HS-27A (cell line): Measurements from ENCODE around the gene ANKIB1.

Source experiments
- DNase-seq: peaks from one replicate; pipeline ENCODE4 v3.0.0-alpha.2; 2012; ENCODE audit warnings: low read depth, missing footprints

Gene ANKIB1

GRCh38 chr7:92266415-92267241, 20.9 kb downstream of the ANKIB1 start:
- DNase-seq: no peak

GRCh38 chr7:92268921-92269320, 23.1 kb downstream of the ANKIB1 start:
- DNase-seq: no peak

GRCh38 chr7:92275327-92275726, 29.6 kb downstream of the ANKIB1 start:
- no peak for DNase-seq

GRCh38 chr7:92276460-92276864, 30.7 kb downstream of the ANKIB1 start:
- DNase-seq: no peak

GRCh38 chr7:92279396-92280031, 33.7 kb downstream of the ANKIB1 start:
- no peak for DNase-seq

GRCh38 chr7:92281031-92281430, 35.3 kb downstream of the ANKIB1 start:
- DNase-seq: no peak

GRCh38 chr7:92282221-92282814, 36.5 kb downstream of the ANKIB1 start:
- DNase-seq: no peak

GRCh38 chr7:92282930-92283329, 37.2 kb downstream of the ANKIB1 start:
- DNase-seq: no peak

- no peak for DNase-seq
Observed at GRCh38 chr7:92289321-92289720, 43.5 kb downstream of the ANKIB1 start.

GRCh38 chr7:92292981-92293380, 47.2 kb downstream of the ANKIB1 start:
- no peak for DNase-seq

- no peak for DNase-seq
Observed at GRCh38 chr7:92293896-92294590, 48.3 kb downstream of the ANKIB1 start.

- DNase-seq: no peak
Observed at GRCh38 chr7:92295391-92295790, 49.6 kb downstream of the ANKIB1 start.

GRCh38 chr7:92296235-92296634, 50.5 kb downstream of the ANKIB1 start:
- DNase-seq: no peak

GRCh38 chr7:92296880-92297445, 51.2 kb downstream of the ANKIB1 start:
- no peak for DNase-seq

GRCh38 chr7:92297736-92298135, 52.0 kb downstream of the ANKIB1 start:
- no peak for DNase-seq

- no peak for DNase-seq
Observed at GRCh38 chr7:92303761-92304160, 58.0 kb downstream of the ANKIB1 start.

GRCh38 chr7:92304406-92304893, 58.7 kb downstream of the ANKIB1 start:
- no peak for DNase-seq

GRCh38 chr7:92306153-92306552, 60.4 kb downstream of the ANKIB1 start:
- no peak for DNase-seq

GRCh38 chr7:92313055-92313454, 67.3 kb downstream of the ANKIB1 start:
- DNase-seq: no peak

GRCh38 chr7:92319243-92319642, 73.5 kb downstream of the ANKIB1 start:
- no peak for DNase-seq

- DNase-seq: no peak
Observed at GRCh38 chr7:92325173-92325572, 79.4 kb downstream of the ANKIB1 start.

GRCh38 chr7:92325858-92326257, 80.1 kb downstream of the ANKIB1 start:
- DNase-seq: no peak
